HG03565 (cell line): ENCODE measurements around the gene PLD1.
"Not testable (repeated sequence)": the region's sequence is repeated elsewhere in the genome, so short reads cannot be mapped to it uniquely, and the experiment has no call there.

Experiments used
- ATAC-seq: cut with Tn5 transposase; IDR thresholded peaks from one replicate; pipeline ENCODE4 v1.9.1; 2021; ENCODE audit warnings: mild to moderate bottlenecking, moderate library complexity; ENCODE audit not compliant: unreplicated experiment

Gene PLD1

DNA sequence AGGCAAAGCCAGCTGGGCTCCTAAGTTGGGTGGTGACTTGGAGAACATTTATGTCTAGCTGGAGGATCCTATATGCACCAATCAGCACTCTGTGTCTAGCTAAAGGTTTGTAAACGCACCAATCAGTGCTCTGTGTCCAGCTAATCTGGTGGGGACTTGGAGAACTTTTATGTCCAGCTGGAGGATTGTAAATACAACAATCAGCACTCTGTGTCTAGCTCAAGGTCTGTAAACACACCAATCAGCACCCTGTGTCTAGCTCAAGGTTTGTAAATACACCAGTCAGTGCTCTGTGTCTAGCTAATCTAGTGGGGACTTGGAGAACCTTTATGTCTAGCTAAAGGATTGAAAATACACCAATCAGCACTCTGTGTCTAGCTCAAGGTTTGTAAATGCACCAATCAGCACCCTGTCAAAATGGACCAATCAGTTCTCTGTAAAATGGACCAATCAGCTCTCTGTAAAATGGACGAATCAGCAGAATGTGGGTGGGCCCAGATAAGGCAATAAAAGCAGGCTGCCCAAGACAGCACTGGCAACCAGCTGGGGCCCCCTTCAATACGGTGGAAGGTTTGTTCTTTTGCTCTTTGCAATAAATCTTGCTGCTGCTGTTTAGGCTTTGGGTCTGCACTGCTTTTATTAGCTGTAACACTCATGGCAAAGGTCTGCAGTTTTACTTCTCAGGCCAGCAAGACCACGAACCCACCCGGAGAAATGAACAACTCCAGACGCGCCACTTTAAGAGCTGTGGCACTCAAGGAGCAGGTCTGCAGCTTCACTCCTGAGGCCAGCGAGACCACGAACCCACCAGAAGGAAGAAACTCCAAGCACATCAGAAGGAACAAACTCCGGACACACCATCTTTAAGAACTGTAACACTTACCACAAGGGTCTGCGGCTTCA is 63.7 kb downstream of the PLD1 start:
- not testable (repeated sequence) for ATAC-seq

GRCh38 chr3:171745577-171746319 is 64.5 kb downstream of the PLD1 start:
- no peak for ATAC-seq

DNA sequence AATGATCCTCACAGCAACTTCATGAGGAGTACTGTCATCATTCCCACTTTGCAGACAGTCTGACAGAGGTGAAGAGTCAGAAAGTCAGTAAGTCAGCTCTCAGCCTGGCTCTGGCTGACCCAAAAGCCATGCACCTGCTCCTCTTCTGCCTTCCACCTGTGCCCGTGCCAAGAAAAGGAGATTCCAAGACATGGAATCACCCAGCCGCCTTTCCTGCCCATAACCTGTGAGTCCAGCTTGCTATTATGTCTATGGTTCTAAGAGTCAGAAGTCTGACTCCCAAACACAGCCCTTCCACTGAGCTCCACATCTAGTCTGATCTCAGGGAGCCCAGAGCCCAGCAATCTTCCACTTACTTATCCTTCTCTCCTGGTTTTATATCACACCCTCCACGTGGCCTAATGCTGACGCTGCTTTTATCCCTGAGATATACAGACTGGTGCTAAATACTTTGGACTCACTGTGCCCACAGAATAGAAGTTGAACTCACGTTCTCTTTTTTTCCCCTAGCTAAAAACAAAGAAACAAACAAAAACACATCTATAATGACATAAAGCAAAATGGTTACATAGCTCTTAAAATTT is 66.0 kb downstream of the PLD1 start:
- no peak for ATAC-seq

- ATAC-seq = no peak
Measured at GRCh38 chr3:171743327-171744157, 66.7 kb downstream of the PLD1 start.

GRCh38 chr3:171741377-171741776 is 68.9 kb downstream of the PLD1 start:
- no peak for ATAC-seq

- no peak for ATAC-seq
Measured at GRCh38 chr3:171736556-171736955, 73.7 kb downstream of the PLD1 start.

- ATAC-seq = no peak
Measured at GRCh38 chr3:171733561-171733960, 76.7 kb downstream of the PLD1 start.

DNA sequence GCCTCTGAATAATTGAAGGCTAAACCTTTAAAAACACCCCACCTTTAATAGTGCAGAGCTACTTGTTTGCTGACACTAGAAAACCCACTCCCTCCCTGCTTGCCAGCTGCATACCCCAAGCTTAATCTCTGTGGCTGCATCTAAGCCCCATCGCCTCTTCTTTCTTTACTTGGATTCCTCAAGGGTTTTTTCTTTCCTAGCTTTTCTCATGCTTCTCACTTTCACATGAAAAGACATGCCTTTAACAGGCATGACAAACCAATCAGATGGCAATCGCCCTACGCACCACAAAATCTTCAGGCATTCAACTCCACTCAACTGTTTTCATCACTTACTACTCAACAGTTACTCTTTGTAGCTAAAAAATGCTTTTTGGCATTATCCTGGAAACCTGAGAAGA is 77.5 kb downstream of the PLD1 start:
- no peak for ATAC-seq

DNA sequence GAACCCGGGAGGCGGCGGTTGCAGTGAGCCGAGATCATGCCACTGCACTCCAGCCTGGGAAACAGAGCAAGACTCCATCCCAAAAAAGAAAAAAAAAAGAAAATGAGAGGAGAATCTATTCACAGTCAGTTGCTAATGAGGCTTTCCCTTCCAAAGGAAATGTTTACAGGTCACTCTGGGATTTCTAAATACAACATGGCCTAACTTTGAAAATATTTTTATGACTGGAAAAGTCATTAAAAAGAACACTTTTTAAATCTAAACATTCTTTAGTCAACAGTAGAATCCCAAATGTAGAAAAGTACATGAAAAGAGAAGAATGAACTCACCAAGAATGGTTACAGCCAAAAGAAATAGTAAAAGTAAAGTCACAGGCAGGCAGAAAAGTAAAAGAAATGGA is 78.6 kb downstream of the PLD1 start:
- ATAC-seq = no peak

DNA sequence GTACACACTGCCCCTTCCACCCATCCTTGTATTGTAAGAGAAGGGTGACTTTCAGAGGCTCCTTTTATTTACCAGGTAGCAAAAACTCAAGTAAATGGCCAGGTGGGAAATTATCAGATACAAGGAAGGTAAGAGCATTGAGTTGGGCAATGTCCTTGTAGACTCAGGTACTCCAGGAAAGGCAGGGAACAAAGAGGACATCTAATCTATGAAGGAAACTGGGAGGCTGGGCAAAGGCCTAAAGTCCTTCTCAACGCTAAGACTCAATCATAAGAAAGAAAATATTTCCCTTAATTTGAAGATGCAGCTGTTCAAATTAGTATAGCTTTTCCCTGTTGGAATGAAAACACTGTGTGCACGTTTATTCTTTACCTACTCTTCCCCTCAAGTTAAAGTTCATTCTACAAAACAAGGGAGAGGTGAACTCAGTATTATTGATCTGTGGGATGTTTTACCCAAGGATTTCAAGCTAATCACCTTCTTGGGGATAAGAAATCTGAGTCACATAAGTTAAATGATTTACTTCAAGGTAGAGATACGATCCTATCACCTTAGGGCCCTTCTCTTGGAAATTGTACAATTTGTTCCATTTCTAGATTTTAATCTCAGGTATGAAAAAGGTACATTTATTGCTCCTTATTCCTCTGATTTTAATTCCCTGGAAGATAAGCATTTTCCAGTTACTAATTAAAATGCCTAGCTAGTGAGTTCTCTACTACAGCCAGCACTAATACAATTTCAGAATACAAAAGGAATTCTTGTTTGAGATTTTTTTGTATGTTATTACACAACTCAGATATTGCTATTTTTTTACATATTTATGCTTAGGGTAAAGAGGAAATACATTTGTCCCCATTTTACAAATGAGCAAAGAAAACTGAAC is 80.6 kb downstream of the PLD1 start:
- no peak for ATAC-seq

DNA sequence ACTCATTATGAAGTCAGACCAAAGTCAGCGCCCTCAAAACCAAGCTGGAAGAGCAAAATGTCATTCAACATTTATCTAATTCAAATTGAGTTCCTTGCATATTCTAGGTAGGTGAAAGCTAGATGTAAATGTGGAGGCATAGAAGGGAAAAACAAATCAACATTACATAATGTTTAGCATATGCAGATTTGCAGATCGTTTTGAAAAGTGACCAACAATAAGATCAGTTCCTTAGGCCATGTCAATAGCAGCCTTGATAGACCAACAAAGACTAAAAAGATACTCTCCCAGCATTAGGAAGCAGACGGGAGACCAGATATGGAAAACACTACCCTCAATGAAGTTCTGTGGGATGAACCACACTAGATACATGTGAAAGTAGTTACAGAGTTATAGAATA is 83.0 kb downstream of the PLD1 start:
- ATAC-seq = no peak

DNA sequence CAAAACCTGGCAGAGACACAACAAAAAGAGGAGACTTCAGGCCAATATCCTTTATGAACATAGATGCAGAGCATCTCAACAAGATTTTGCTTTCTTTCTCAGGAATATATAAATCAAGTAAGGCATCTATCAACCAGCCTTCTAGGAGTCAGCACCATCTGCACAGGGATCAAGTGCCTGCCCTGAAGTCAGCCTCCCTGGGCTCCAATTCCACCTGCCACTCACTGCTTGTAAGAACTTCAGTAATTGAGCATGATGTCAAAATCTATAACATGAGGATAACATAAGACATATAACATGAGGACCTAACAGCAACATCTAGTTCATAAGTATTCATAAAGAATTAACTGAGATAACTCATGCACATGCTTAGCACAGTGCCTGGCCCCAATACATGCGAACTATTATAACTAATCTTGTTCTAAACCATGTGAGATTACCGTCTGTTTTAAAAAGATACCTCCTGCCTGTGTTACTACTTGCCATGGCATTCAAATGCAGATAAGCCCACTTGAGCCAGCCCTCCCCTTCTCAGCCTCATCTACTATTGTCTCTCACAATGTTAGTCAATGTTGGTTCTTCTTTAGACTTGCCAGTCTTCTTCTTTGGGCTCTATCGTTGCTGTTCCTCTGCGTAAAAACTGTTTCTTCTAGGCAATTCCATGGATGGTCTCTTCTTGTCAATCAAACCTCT is 91.6 kb downstream of the PLD1 start:
- no peak for ATAC-seq

DNA sequence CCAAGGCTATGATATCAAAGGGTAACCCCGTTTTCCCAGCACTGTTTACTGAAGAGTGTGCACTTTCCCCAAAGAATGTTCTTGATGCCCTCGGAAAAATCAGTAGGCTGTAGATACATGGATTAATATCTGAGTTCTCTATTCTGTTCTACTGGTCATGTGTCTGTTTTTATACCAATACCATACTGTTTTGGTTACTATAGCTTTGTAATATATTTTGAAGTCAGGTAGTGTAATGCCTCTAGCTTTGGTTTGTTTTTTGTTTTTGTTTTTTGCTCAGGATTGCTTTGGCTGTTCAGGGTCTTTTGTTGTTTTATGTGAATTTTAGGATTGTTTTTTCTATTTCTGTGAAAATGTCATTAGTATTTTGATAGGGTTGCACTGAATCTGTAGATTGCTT is 95.1 kb downstream of the PLD1 start:
- no peak for ATAC-seq

DNA sequence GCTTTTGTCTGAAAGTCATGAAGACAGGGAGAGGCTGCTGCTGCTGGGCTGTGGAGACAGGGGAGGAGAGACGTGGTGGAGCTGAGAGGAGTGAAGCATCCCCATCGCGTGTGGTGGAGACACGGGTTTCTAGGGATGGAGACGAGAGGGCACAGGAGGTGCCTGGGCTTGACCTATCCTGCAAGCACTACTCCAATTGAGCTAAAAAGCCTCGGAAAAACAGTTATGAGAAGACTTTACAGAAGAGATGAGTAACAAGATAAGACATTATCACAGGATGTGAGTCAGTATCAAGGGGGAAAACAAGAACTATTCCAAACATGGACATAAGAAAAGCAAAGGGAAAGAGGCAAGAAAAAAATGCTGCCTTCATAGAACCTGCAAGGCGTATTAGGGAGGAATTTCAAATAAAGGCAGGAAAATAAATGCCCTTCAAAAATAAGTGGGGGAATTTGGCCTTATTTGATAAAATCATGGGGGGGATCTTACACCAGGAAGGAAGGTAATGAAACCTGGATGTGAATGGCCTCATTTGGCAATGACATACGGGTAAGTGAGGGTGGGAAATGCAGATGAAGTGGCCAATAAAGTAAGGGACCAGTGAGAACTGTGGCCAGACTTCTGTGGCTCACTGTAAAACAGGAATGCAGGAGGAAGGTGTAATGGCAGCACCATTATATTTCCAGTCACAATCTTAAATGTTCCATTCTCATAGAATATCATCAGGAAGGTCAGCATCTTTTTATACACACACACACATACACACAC is 97.9 kb downstream of the PLD1 start:
- ATAC-seq = no peak

GRCh38 chr3:171711461-171712170 is 98.7 kb downstream of the PLD1 start:
- ATAC-seq = no peak

GRCh38 chr3:171710359-171710758 is 99.9 kb downstream of the PLD1 start:
- no peak for ATAC-seq

DNA sequence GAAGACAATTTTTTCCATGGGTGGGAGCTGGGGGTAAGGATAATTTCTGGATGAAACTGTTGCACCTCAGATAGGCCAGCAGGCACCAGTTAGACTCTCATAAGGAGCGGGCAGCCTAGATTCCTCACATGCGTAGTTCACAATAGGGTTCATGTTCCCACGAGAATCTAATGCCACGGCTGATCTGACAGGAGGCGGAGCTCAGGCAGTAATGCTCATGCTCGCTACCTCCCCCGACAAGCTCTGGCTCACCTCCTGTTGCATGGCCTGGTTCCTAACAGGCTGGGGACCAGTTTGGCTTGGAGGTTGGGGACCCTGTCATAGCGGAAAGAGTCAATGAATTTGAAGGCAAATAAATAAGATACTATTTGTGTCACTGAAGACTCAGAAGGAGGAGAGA is 105.5 kb downstream of the PLD1 start:
- no peak for ATAC-seq

- no peak for ATAC-seq
Measured at GRCh38 chr3:171704002-171704401, 106.3 kb downstream of the PLD1 start.
